ENCODE data around the gene KIF5C.
"Not testable (repeated sequence)": the region's sequence is repeated elsewhere in the genome, so short reads cannot be mapped to it uniquely, and the experiment has no call there.

Gene KIF5C

DNA sequence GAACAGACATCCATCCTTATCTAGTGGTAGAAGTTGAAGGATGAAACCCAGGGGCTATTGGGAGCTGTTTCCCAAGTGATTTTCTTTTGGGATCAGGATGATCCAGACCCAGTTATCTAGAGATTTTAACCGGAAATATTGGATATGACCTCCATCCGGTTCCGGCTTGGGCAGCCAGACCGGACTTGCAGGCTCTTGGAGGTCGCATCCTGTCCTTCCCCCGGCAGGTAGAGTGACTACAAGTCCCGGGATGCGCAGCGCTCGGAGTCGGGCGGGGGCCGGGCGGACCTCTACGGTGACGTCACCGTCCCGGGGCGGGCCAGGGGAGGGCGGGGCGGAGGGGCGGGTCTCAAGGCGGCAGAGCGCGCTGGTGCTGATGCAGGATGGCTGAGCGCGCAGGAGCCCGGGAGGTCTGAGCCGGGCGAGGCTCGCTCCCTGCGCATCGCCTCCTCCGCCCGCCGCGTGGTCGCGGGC lies at the start of gene KIF5C:
Gene KIF5C (plus strand): TSS at position 360 of the 474 bp plus-strand sequence. CDS start 391 bp downstream, outside the sequence.
- peak; percentile 86 for DNase-seq

GRCh38 chr2:148826791-148827190 lies 48.2 kb upstream of the KIF5C start:
- DNase-seq = no peak

GRCh38 chr2:148828941-148829340 lies 46.1 kb upstream of the KIF5C start:
- no peak for DNase-seq

GRCh38 chr2:148829618-148830017 lies 45.4 kb upstream of the KIF5C start:
- no peak for DNase-seq

DNA sequence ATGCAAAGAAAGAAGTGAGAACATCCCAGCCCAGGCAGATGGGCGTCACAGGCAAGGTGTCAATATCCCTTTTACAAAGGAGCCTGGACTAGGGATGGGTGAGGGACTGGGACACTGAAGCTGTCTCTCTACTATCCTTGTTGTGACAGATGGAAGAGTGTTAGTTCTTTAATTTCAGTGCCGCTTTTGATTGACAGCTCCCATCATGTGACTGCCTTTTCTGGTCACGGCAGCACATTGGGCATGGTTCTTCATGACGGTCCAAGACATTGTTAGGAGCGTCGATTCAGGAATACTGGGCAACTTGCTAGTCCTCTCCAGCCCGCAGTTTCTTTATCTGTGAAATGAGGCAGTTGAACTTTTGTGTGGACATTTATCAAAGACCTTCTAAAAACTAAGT lies 42.4 kb upstream of the KIF5C start:
- DNase-seq = no peak

GRCh38 chr2:148842050-148842449 lies 33.0 kb upstream of the KIF5C start:
- DNase-seq = no peak

- DNase-seq = no peak
These were observed 26.9 kb upstream of the KIF5C start for GRCh38 chr2:148848146-148848545.

- DNase-seq = no peak
These were observed 21.6 kb upstream of the KIF5C start for GRCh38 chr2:148853458-148853857.

- no peak for DNase-seq
These were observed 15.0 kb upstream of the KIF5C start for GRCh38 chr2:148860037-148860436.

DNA sequence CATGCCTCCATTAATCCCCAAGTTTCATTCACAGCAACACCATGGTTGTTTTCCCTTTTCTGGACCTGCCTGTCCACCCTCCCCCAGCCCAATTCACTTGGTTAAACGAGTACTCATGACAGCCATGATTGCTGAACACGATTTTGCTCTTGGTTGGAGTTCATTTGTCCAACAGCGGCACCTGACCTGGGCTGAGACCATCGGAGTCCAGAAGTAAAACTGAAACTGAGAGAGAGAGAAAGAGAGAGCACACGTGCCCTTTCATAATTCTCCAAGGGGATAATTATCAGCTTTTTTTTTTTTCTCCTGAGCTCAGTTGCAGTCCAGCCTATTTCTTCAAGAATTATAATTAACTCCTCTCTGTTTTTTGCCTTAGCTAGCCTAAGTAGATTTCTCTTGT lies 13.7 kb upstream of the KIF5C start:
- DNase-seq = no peak

GRCh38 chr2:148862478-148862877 lies 12.5 kb upstream of the KIF5C start:
- not testable (repeated sequence) for DNase-seq

DNA sequence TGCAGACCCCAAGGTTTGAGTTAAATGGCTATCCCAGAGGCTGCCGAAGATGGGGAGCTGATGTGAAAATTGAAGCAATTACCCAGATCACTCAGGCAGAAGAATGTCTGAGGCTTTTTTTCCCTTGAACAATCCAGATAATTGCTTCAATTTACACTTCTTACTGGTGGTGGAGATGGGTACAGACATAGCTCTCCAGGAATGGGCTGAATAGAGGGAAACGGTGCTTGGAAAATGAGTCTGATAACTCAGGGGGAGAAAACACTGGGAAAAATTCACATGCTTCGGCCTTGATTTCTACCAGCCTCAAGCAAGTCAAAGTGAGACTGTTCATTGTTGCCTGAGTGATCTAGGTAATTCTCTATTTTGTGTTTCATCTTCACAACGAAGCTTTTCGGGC lies 9.5 kb upstream of the KIF5C start:
- DNase-seq = no peak

DNA sequence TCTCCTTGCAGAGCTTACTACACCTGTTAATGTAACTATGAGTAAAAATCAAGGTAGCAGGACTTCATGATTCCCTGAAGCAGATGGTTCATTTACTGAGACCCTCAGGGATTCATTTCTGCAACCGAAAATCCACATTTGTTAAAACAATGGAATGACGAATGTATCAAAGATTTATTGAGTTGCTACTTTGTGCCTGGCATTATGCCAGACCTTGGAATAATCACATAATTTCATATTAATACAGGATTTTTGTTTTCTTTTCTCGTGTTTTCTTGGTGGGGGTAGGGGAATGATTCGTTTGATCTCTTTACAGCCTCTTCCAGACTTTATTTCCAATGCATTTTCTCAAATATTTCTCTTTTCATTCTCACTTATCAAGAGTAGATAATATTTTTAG lies 8.9 kb upstream of the KIF5C start:
- no peak for DNase-seq

DNA sequence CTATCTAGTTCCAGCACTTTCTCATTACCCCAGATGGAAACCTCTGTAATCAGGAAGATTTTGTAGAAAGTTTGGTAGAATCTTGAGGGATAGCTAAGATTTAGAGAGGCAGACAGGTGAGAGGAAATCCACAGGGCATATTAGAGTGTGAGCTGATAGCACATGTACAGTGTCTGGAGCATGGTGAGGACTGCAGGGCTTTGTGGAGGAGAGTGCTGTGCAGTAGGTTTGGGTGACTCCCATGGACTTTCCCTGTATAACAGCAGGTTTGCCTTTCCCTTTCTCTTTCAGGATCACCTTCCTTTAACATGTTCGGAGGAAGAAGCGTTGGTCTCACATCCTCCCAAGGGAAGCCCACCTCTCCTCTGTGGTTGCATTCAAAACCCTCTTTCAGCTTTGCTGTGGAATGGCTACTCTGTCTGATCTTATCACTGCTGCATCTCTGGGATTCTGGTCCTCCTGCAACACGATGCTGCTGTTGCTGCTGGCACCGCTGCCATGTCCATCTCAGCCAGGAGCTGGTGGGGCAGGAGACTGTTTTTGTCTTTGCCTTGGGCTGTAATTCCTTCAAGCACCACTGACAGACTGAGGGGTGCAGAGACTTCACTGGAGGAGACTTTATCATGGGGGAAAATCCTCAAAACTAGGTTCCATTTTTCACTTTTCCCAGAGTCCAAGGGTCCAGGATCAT lies 7.8 kb upstream of the KIF5C start:
- no peak for DNase-seq

DNA sequence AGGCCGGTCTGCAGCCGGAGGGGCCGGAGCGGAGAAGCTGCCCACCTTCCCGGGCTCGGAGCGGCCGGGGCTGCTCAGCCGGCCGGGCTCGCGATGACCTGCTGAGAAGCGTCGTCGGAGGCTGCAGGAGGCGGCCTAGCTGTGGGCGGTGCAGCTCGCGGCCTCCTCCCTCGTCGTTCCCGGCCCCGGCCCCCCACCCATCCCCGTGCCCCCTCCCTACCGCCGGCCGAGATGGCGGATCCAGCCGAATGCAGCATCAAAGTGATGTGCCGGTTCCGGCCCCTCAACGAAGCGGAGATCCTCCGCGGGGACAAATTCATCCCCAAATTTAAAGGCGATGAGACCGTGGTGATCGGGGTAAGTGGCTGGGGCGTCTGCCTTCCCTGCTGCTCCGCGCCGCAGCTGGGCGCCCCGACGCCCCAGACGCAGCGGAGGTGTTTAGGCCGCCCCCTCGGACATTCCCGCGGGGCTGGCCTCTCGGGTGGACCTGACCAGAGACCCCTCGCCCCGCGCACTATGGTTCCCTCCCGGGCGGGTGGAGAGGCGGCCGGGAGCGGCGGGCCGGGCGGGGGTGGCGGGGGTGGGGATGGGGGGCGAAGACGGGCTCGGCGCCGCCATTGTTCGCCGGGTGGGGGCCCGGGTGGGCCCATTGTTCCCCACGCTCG lies 492 bp downstream of the KIF5C start:
- DNase-seq = no peak

GRCh38 chr2:148876202-148876594 lies 1.2 kb downstream of the KIF5C start:
- no peak for DNase-seq

DNA sequence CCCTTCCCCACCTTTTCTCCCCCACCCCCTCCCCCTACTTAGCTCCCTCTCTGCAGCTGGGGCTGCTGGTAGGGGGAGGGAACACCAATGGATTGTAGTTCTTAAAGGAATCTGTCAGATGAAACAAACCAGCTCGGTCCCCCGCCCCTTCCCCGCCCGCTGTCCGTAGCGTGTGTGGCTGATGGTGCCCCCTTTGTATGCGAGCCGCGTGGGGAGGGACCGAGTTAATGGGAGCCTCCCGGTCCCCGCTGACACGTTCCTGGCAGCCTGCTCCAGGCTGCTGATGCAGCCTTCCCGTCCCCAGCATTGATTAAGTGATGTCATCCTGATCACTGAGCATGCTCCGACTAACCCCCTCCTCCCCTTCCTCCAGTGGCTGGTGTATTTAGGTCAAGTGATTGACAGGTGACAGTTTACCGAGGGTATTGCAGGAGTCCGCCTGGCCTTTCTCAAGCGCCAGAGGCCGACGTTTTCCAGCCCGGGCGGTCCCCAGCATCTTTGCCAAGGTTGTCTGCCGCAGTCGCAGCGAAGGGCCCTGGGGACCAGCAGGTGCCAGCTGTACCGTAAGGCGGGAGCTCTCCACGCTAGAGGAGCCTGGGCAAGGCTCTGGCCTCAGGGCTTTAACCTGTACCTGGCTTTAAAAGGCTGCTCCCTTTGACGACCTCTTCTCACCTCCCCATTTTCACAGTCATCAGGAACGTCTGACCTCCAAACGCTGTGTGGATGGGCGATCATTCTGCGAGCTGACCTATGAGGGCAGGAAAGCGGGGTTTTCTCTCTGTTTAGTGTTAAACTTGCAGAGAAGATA lies 1.8 kb downstream of the KIF5C start:
- DNase-seq = peak; percentile 69

GRCh38 chr2:148877403-148877740 lies 2.3 kb downstream of the KIF5C start:
- DNase-seq = no peak

- no peak for DNase-seq
These were observed 5.6 kb downstream of the KIF5C start for GRCh38 chr2:148880636-148881035.

- DNase-seq = no peak
These were observed 7.0 kb downstream of the KIF5C start for GRCh38 chr2:148882051-148882450.

- no peak for DNase-seq
These were observed 10.2 kb downstream of the KIF5C start for GRCh38 chr2:148885209-148885608.

GRCh38 chr2:148885988-148886387 lies 11.0 kb downstream of the KIF5C start:
- no peak for DNase-seq

DNA sequence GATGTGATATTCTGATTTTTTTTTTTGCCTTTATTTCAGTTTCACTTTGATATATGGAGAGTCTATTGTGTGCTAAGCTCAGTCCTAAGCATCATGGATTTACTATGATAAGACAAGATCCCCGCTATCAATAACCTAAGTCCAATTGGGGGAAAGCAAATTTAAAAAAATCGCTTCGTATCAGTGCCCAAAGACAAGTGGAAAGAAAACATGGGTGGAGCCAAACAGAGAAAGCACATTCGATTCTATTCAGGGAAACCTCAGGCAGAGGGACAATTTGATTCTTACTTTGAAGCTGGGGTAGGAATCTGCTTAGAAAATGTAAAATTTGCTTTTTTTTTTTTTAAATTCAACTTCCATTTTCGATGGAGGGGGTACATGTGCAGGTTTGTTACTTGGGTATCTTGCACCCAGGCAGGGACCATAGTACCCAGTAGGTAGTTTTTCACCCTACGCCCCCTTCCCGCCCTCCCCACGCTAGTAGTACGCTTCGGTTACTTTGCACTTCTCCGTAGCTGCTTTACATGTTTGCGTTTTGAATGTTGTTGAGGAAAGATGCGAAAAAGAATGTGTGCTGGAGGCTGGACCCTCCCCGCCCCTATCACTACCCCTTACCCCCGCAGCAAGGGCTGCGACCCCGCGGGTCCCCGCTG lies 12.4 kb downstream of the KIF5C start:
- no peak for DNase-seq
